CD4-positive, alpha-beta T cell (primary cell): ENCODE measurements around the gene ZNF469. TPM values are rescaled to one million over a fixed set of nuclear protein-coding genes. Genes with fewer than 3 reads are reported as not detected.

Experiments used
- ATAC-seq: fragments of 200-7000 bp; cut with Tn5 transposase; one replicate; pipeline ENCODE4 v1.10.0; 2022; ENCODE audit warnings: mild to moderate bottlenecking; ENCODE audit not compliant: poor library complexity
- CTCF ChIA-PET: fragments of 350-600 bp; sonication (Branson Sonifier 250); formaldehyde crosslinking; loops from one replicate; lab custom pipeline; 2021; ENCODE audit warnings: antibody characterized with exemption, inconsistent platforms; lab: Charles Lee
- POLR2A ChIA-PET: fragments of 350-600 bp; sonication (Branson Sonifier 250); formaldehyde crosslinking; loops from one replicate; lab custom pipeline; 2021; ENCODE audit warnings: antibody characterized with exemption, inconsistent platforms; lab: Charles Lee
- DNase-seq, 14 experiments: peaks; one replicate each; pipeline ENCODE4 v3.0.0-alpha.2; 2013 to 2020; ENCODE audit warnings: mixed read lengths in 2 of 14
- H3K27ac ChIP-seq, 2 donors: one replicate each; pipeline versions ENCODE4 v1.5.1 to v1.7.0; 2013; ENCODE audit warnings: low read length in 2 of 2, low read depth in 1 of 2, mild to moderate bottlenecking in 1 of 2
- H3K27me3 ChIP-seq, 2 experiments: 1 replicate in 1 of 2; 2 replicates in 1 of 2; pipeline versions ENCODE4 v1.6.1 to v1.7.0; 2013; ENCODE audit warnings: low read length in 2 of 2, control low read depth in 1 of 2, mild to moderate bottlenecking in 1 of 2, moderate library complexity in 1 of 2; ENCODE audit not compliant: insufficient read depth in 2 of 2, control insufficient read depth in 1 of 2
- H3K36me3 ChIP-seq: one replicate; pipeline ENCODE4 v1.6.1; 2013; ENCODE audit warnings: low read length, control low read depth; ENCODE audit not compliant: insufficient read depth
- H3K4me1 ChIP-seq: one replicate; pipeline ENCODE4 v1.6.1; 2013; ENCODE audit warnings: low read length, control low read depth; ENCODE audit not compliant: insufficient read depth
- H3K4me3 ChIP-seq: one replicate; pipeline ENCODE4 v1.5.1; 2013; ENCODE audit warnings: mild to moderate bottlenecking, low read length, moderate library complexity
- H3K9me3 ChIP-seq, 2 experiments: 1 replicate in 1 of 2; 2 replicates in 1 of 2; pipeline versions ENCODE4 v1.6.1 to v1.7.0; 2013; ENCODE audit warnings: low read length in 2 of 2, mild to moderate bottlenecking in 2 of 2, control low read depth in 1 of 2, moderate library complexity in 1 of 2; ENCODE audit not compliant: control insufficient read depth in 1 of 2, insufficient read depth in 1 of 2
- H3K27ac Mint-ChIP-seq: one replicate; pipeline ENCODE4 v1.8.0; 2020; ENCODE audit warnings: mixed read lengths
- H3K27me3 Mint-ChIP-seq: one replicate; pipeline ENCODE4 v1.8.0; 2021; ENCODE audit warnings: mixed read lengths
- H3K36me3 Mint-ChIP-seq: one replicate; pipeline ENCODE4 v1.8.0; 2021; ENCODE audit warnings: low read depth, mixed read lengths
- H3K4me1 Mint-ChIP-seq: one replicate; pipeline ENCODE4 v1.8.0; 2021; ENCODE audit warnings: low read depth, mixed read lengths
- H3K4me3 Mint-ChIP-seq: one replicate; pipeline ENCODE4 v1.8.0; 2020; ENCODE audit warnings: mild to moderate bottlenecking, mixed read lengths
- H3K9me3 Mint-ChIP-seq: one replicate; pipeline ENCODE4 v1.8.0; 2020; ENCODE audit warnings: mixed read lengths
- CTCF ChIP-seq: fragments of 200-600 bp; IDR thresholded peaks from one replicate; pipeline ENCODE4 v1.8.0; 2022; ENCODE audit warnings: antibody characterized with exemption, mild to moderate bottlenecking
- intact Hi-C, 2 experiments: fragments of 100-400 bp; cut with DNase I in 1 of 2; cut with micrococcal nuclease in 1 of 2; formaldehyde crosslinking; loops; one replicate each; pipeline versions ENCODE4 v1.15.1 to v1.9.0; 2023 to 2025; cut with DNase I, micrococcal nuclease
- total RNA-seq, 174 experiments: library from RNA in 2 of 174; stranded (reverse) in 2 of 174; gene quantifications; one replicate each; pipeline ENCODE4 v1.2.3 and lab custom pipeline; 2021 to 2026

ZNF469 gene
- total RNA-seq, 2 experiments from 2014 or later = 0.74 to 0.75 TPM

- H3K27ac Mint-ChIP-seq = no peak overlapping the region
- no peaks in the 10 kb centered on the region for H3K36me3 Mint-ChIP-seq
- DNase-seq (no peak), ATAC-seq (no peak)
- POLR2A ChIA-PET = no interaction called here
- Histone ChIP-seq H3K4me3 (no peak overlapping the region), H3K27me3 (no peaks in the 10 kb centered on the region), H3K4me1 (no peaks in the 10 kb centered on the region), H3K36me3 (no peaks in the 10 kb centered on the region), H3K9me3 (peaks cover 0 to 20% of the 10 kb centered on the region in 2 experiments), H3K27ac (no peak overlapping the region)
- H3K27me3 Mint-ChIP-seq = no peaks in the 10 kb centered on the region
- H3K4me1 Mint-ChIP-seq = no peaks in the 10 kb centered on the region
- CTCF ChIA-PET = no interaction called here
- no peak overlapping the region for H3K4me3 Mint-ChIP-seq
- no peak for TF ChIP-seq CTCF
- no peaks in the 10 kb centered on the region for H3K9me3 Mint-ChIP-seq
- intact Hi-C loops = no loop called here
These were observed 42.0 kb upstream of the ZNF469 start for GRCh38 chr16:88340755-88341150.

- Mint-ChIP-seq H3K27me3 (no peaks in the 10 kb centered on the region), H3K27ac (no peak overlapping the region), H3K4me1 (no peaks in the 10 kb centered on the region), H3K36me3 (no peaks in the 10 kb centered on the region), H3K4me3 (no peak overlapping the region), H3K9me3 (no peaks in the 10 kb centered on the region)
- Histone ChIP-seq H3K27ac (no peak overlapping the region), H3K4me3 (no peak overlapping the region), H3K27me3 (no peaks in the 10 kb centered on the region), H3K9me3 (peaks cover 0 to 20% of the 10 kb centered on the region in 2 experiments), H3K4me1 (no peaks in the 10 kb centered on the region), H3K36me3 (no peaks in the 10 kb centered on the region)
- ChIA-PET POLR2A (no interaction called here), CTCF (no interaction called here)
- intact Hi-C loops = no loop called here
- ATAC-seq (no peak), DNase-seq (no peak)
- TF ChIP-seq CTCF = no peak
These were observed 41.0 kb upstream of the ZNF469 start for GRCh38 chr16:88341551-88342290.

- Histone ChIP-seq H3K27me3 (no peaks in the 10 kb centered on the region), H3K36me3 (no peaks in the 10 kb centered on the region), H3K4me3 (no peak overlapping the region), H3K9me3 (peaks cover 0 to 20% of the 10 kb centered on the region in 2 experiments), H3K27ac (no peak overlapping the region), H3K4me1 (peaks cover 2% of the 10 kb centered on the region)
- ChIA-PET POLR2A (no interaction called here), CTCF (no interaction called here)
- Mint-ChIP-seq H3K36me3 (no peaks in the 10 kb centered on the region), H3K27me3 (no peaks in the 10 kb centered on the region), H3K9me3 (no peaks in the 10 kb centered on the region), H3K27ac (no peak overlapping the region), H3K4me3 (no peak overlapping the region), H3K4me1 (no peaks in the 10 kb centered on the region)
- intact Hi-C loops = no loop called here
- ATAC-seq = no peak
- TF ChIP-seq CTCF = no peak
- DNase-seq = no peak
These were observed 40.3 kb upstream of the ZNF469 start for GRCh38 chr16:88342491-88342890.
